IMR-90 (cell line): Measurements from ENCODE around the gene SDHAF4. TPM values are rescaled to one million over a fixed set of nuclear protein-coding genes. Genes with fewer than 3 reads are reported as not detected.
A peak's percentile ranks its signal among the peaks of the same experiment; 100 is the strongest.

ENCODE experiments used
- ATAC-seq: fragments of 200-7000 bp; cut with Tn5 transposase; 2 replicates; pipeline ENCODE4 v1.9.1; 2020; ENCODE audit warnings: low read depth, mild to moderate bottlenecking, moderate library complexity
- BruUV-seq: library from RNA; stranded (reverse); fragments of 400-500 nt; replicated peaks from 2 replicates; lab custom pipeline; 2021; lab: Mats Ljungman, UMichigan
- CTCF ChIA-PET: fragments of 300-600 bp; formaldehyde crosslinking; extraction: SDS; loops from one replicate; lab custom pipeline; 2021; ENCODE audit warnings: antibody characterized with exemption; lab: Yijun Ruan, JAX
- POLR2A ChIA-PET: fragments of 300-600 bp; sonication (Branson Sonifier 250); formaldehyde crosslinking; loops from one replicate; lab custom pipeline; 2022; ENCODE audit warnings: antibody characterized with exemption; ENCODE audit not compliant: unreplicated experiment; lab: Charles Lee
- DNase-seq: peaks from one replicate; pipeline ENCODE4 v3.0.0; 2013
- H2AFZ ChIP-seq: replicated peaks from 2 replicates; pipeline ENCODE3; 2013; ENCODE audit warnings: low read length, mild to moderate bottlenecking; ENCODE audit not compliant: poor library complexity
- H2AK5ac ChIP-seq: 2 replicates; pipeline ENCODE4 v1.6.1; 2013; ENCODE audit warnings: low read depth, low read length, inconsistent platforms
- H2AK9ac ChIP-seq: replicated peaks from 2 replicates; pipeline ENCODE3; 2013; ENCODE audit warnings: mild to moderate bottlenecking, low read depth, low read length, moderate library complexity; ENCODE audit not compliant: poor library complexity
- H2BK120ac ChIP-seq: 2 replicates; pipeline ENCODE4 v1.6.1; 2013; ENCODE audit warnings: low read depth, low read length, inconsistent platforms
- H2BK15ac ChIP-seq: 3 replicates; pipeline ENCODE4 v1.6.1; 2013; ENCODE audit warnings: low read depth, low read length, inconsistent platforms
- H2BK20ac ChIP-seq: 2 replicates; pipeline ENCODE4 v1.6.1; 2013; ENCODE audit warnings: low read depth, mild to moderate bottlenecking, inconsistent platforms, low read length, moderate library complexity
- H2BK5ac ChIP-seq: 2 replicates; pipeline ENCODE4 v1.6.1; 2013; ENCODE audit warnings: mild to moderate bottlenecking, low read depth, low read length, inconsistent platforms; ENCODE audit not compliant: poor library complexity, severe bottlenecking
- H3K14ac ChIP-seq: replicated peaks from 2 replicates; pipeline ENCODE4 v1.6.1; 2013; ENCODE audit warnings: low read depth, low read length, inconsistent platforms
- H3K18ac ChIP-seq: 2 replicates; pipeline ENCODE4 v1.6.1; 2013; ENCODE audit warnings: low read depth, low read length, control low read depth
- H3K23ac ChIP-seq: 2 replicates; pipeline ENCODE4 v1.6.1; 2013; ENCODE audit warnings: low read depth, low read length, inconsistent platforms
- H3K27ac ChIP-seq: 2 replicates; pipeline ENCODE4 v1.5.1; 2013; ENCODE audit warnings: mild to moderate bottlenecking, control low read depth, low read length; ENCODE audit not compliant: insufficient read depth
- H3K27me3 ChIP-seq: 2 replicates; pipeline ENCODE4 v1.6.1; 2013; ENCODE audit warnings: low read length; ENCODE audit not compliant: control insufficient read depth, insufficient read depth
- H3K36me3 ChIP-seq: 2 replicates; pipeline ENCODE4 v1.6.1; 2013; ENCODE audit warnings: low read length, mixed read lengths; ENCODE audit not compliant: control insufficient read depth, insufficient read depth
- H3K4ac ChIP-seq: 2 replicates; pipeline ENCODE4 v1.6.1; 2013; ENCODE audit warnings: low read depth, low read length, inconsistent platforms
- H3K4me1 ChIP-seq: 2 replicates; pipeline ENCODE4 v1.6.1; 2013; ENCODE audit warnings: low read length, mixed read lengths; ENCODE audit not compliant: control insufficient read depth, insufficient read depth
- H3K4me2 ChIP-seq: 2 replicates; pipeline ENCODE4 v1.6.1; 2013; ENCODE audit warnings: low read depth, mild to moderate bottlenecking, control low read depth, low read length, moderate library complexity
- H3K4me3 ChIP-seq: 2 replicates; pipeline ENCODE4 v1.5.1; 2013; ENCODE audit warnings: low read depth, mild to moderate bottlenecking, control low read depth, low read length, moderate library complexity; ENCODE audit not compliant: insufficient read depth
- H3K56ac ChIP-seq: 2 replicates; pipeline ENCODE4 v1.6.1; 2013; ENCODE audit warnings: low read length, inconsistent platforms; ENCODE audit not compliant: insufficient read depth; ENCODE audit errors: extremely low read depth
- H3K79me1 ChIP-seq, 2 experiments: 2 replicates each; pipeline ENCODE4 v1.6.1; 2013; ENCODE audit warnings: low read length in 2 of 2, inconsistent platforms in 1 of 2, low read depth in 1 of 2
- H3K9ac ChIP-seq: 2 replicates; pipeline ENCODE4 v1.6.1; 2013; ENCODE audit warnings: low read depth, low read length, control low read depth
- H3K9me1 ChIP-seq: 2 replicates; pipeline ENCODE4 v1.6.1; 2013; ENCODE audit warnings: low read length, inconsistent platforms; ENCODE audit not compliant: insufficient read depth
- H3K9me3 ChIP-seq: 2 replicates; pipeline ENCODE4 v1.6.1; 2013; ENCODE audit warnings: low read length; ENCODE audit not compliant: control insufficient read depth, insufficient read depth
- H4K20me1 ChIP-seq: 2 replicates; pipeline ENCODE4 v1.6.1; 2013; ENCODE audit warnings: low read length, inconsistent platforms; ENCODE audit not compliant: insufficient read depth
- H4K5ac ChIP-seq: 2 replicates; pipeline ENCODE4 v1.6.1; 2013; ENCODE audit warnings: mild to moderate bottlenecking, low read depth, low read length, control low read depth
- H4K8ac ChIP-seq, 2 experiments: 2 replicates each; pipeline ENCODE4 v1.6.1; 2013; ENCODE audit warnings: low read depth in 2 of 2, low read length in 2 of 2, control low read depth in 1 of 2, inconsistent platforms in 1 of 2
- H4K91ac ChIP-seq: 2 replicates; pipeline ENCODE4 v1.6.1; 2013; ENCODE audit warnings: low read depth, low read length, inconsistent platforms; ENCODE audit not compliant: insufficient read depth
- CEBPB ChIP-seq: IDR thresholded peaks from 2 replicates; pipeline ENCODE4 v1.6.1; 2012; ENCODE audit warnings: low read depth, low read length, improper control_type of control experiment
- CHD1 ChIP-seq: IDR thresholded peaks from 2 replicates; pipeline ENCODE4 v1.6.1; 2012; ENCODE audit warnings: low read depth, low read length, improper control_type of control experiment
- FOS ChIP-seq: fragments of 150-350 bp; IDR thresholded peaks from 2 replicates; pipeline ENCODE4 v1.6.1; 2016; ENCODE audit warnings: low read depth, low read length
- MAFK ChIP-seq: IDR thresholded peaks from 2 replicates; pipeline ENCODE4 v1.6.1; 2012; ENCODE audit warnings: low read depth, low read length, improper control_type of control experiment
- MAZ ChIP-seq: IDR thresholded peaks from 2 replicates; pipeline ENCODE4 v1.6.1; 2012; ENCODE audit warnings: low read depth, mild to moderate bottlenecking, low read length, improper control_type of control experiment, moderate library complexity, borderline replicate concordance
- NFE2L2 ChIP-seq: fragments of 150-350 bp; IDR thresholded peaks from 2 replicates; pipeline ENCODE4 v1.6.1; 2016; ENCODE audit warnings: low read depth, mild to moderate bottlenecking, low read length
- POLR2A ChIP-seq: IDR thresholded peaks from 2 replicates; pipeline ENCODE4 v1.6.1; 2012; ENCODE audit warnings: mild to moderate bottlenecking, low read depth, low read length
- RAD21 ChIP-seq: IDR thresholded peaks from 2 replicates; pipeline ENCODE4 v1.6.1; 2012; ENCODE audit warnings: low read length, improper control_type of control experiment
- RCOR1 ChIP-seq: IDR thresholded peaks from 2 replicates; pipeline ENCODE4 v1.6.1; 2012; ENCODE audit warnings: mild to moderate bottlenecking, low read length, improper control_type of control experiment; ENCODE audit not compliant: insufficient replicate concordance
- SMC3 ChIP-seq: fragments of 150-350 bp; IDR thresholded peaks from 2 replicates; pipeline ENCODE4 v1.6.1; 2016; ENCODE audit warnings: low read depth, mild to moderate bottlenecking, antibody characterized with exemption, low read length, moderate library complexity
- WGBS, 2 experiments: methylation state at CpG; one replicate each; pipeline versions ENCODE4 v1.1.5 to v1.1.7; 2013; ENCODE audit warnings: missing lambda C conversion rate in 2 of 2; ENCODE audit not compliant: insufficient read length in 1 of 2; ENCODE audit errors: extremely low coverage in 2 of 2; 5-methylcytosine and 5-hydroxymethylcytosine counted together
- dilution Hi-C: fragments of 300-500 bp; cut with HindIII; formaldehyde crosslinking; loops from one replicate; pipeline ENCODE4 v1.14.3; 2018; ENCODE audit warnings: low sequenced_read_pairs; ENCODE audit not compliant: unreplicated experiment
- in situ Hi-C: fragments of 300-500 bp; cut with MboI; formaldehyde crosslinking; loops from 3 replicates; pipeline ENCODE4 v1.14.3; 2019; ENCODE audit warnings: low sequenced_read_pairs, inconsistent platforms, mixed read lengths
- intact Hi-C: fragments of 100-400 bp; cut with micrococcal nuclease; formaldehyde crosslinking; loops from 2 replicates; pipeline ENCODE4 v1.10.0; 2022
- polyA plus RNA-seq, 3 experiments: library from polyadenylated mRNA; depleted of rRNA; stranded (reverse); fragments of >200 nt; gene quantifications; 2 replicates each; pipeline ENCODE4 v1.2.3, GENCODE V29; 2012; ENCODE audit warnings: low replicate concordance in 1 of 3
- total RNA-seq: library from RNA; depleted of rRNA; stranded (reverse); fragments of >200 nt; gene quantifications from 2 replicates; pipeline ENCODE4 v1.2.3, GENCODE V29; 2012
- TF ChIP-seq, protein P1 (sequence below): conservative IDR thresholded peaks from 2 replicates; pipeline ENCODE4 v1.5.1; 2012; ENCODE audit warnings: mild to moderate bottlenecking, low read depth, low read length, improper control_type of control experiment
- TF ChIP-seq, protein P2 (sequence below): fragments of 150-350 bp; IDR thresholded peaks from 2 replicates; pipeline ENCODE4 v1.6.1; 2016; ENCODE audit warnings: low read depth, mild to moderate bottlenecking, low read length, moderate library complexity, borderline replicate concordance

The SDHAF4 gene
- total and polyA plus RNA-seq, 2 of the 4 experiments (the other 2 are of a cell fraction): 1.6 to 4.4 TPM

DNA sequence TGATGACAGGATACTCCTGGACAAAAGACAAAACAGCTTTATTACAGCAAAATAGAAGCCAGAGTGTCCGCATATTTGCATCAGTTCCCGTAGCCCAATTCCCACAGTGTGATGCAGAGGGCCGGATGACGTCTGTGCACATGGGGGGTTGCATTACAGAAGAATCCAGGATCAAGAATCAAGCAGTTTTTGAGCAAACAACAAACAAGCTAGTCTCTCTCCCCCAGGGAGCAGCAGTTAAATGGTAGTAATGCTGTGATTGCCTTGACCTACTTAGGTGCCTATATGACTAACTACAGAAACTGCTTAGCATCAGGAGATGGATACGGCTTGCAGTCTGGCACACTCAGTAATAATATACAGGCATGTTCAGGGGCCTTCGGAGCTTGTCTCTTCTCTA, 3.2 kb upstream of the SDHAF4 start:
- ATAC-seq (no peak), DNase-seq (peak; percentile 24)
- no TSS peak for BruUV-seq
- intact Hi-C loops: loop anchor here (10.0 kb wide), 1 partner anchor 189 kb away; no protein-coding TSS in a partner anchor
- H3K9me1 ChIP-seq: no peaks in the 10 kb centered on the region
- no peaks in the 10 kb centered on the region for H4K20me1 ChIP-seq
- H3K9me3 ChIP-seq: no peaks in the 10 kb centered on the region
- no peaks in the 10 kb centered on the region for H3K27me3 ChIP-seq
- no peaks in the 10 kb centered on the region for H3K36me3 ChIP-seq
- H4K5ac ChIP-seq: no peak overlapping the region
- H2AFZ ChIP-seq: no peak overlapping the region
- in situ Hi-C loops: no loop called here
- no peak overlapping the region for H3K4ac ChIP-seq
- H2BK15ac ChIP-seq: no peak overlapping the region
- TF ChIP-seq, protein P1, sequence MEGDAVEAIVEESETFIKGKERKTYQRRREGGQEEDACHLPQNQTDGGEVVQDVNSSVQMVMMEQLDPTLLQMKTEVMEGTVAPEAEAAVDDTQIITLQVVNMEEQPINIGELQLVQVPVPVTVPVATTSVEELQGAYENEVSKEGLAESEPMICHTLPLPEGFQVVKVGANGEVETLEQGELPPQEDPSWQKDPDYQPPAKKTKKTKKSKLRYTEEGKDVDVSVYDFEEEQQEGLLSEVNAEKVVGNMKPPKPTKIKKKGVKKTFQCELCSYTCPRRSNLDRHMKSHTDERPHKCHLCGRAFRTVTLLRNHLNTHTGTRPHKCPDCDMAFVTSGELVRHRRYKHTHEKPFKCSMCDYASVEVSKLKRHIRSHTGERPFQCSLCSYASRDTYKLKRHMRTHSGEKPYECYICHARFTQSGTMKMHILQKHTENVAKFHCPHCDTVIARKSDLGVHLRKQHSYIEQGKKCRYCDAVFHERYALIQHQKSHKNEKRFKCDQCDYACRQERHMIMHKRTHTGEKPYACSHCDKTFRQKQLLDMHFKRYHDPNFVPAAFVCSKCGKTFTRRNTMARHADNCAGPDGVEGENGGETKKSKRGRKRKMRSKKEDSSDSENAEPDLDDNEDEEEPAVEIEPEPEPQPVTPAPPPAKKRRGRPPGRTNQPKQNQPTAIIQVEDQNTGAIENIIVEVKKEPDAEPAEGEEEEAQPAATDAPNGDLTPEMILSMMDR: no peak
- TF ChIP-seq MAFK (no peak), FOS (no peak), RAD21 (no peak), NFE2L2 (no peak), CHD1 (no peak), RCOR1 (no peak), SMC3 (no peak), MAZ (no peak), CEBPB (no peak), POLR2A (no peak)
- TF ChIP-seq, protein P2, sequence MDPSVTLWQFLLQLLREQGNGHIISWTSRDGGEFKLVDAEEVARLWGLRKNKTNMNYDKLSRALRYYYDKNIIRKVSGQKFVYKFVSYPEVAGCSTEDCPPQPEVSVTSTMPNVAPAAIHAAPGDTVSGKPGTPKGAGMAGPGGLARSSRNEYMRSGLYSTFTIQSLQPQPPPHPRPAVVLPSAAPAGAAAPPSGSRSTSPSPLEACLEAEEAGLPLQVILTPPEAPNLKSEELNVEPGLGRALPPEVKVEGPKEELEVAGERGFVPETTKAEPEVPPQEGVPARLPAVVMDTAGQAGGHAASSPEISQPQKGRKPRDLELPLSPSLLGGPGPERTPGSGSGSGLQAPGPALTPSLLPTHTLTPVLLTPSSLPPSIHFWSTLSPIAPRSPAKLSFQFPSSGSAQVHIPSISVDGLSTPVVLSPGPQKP: no peak
- no peak overlapping the region for H3K18ac ChIP-seq
- no peak overlapping the region for H3K9ac ChIP-seq
- ChIA-PET CTCF (no interaction called here), POLR2A (no interaction called here)
- H2BK120ac ChIP-seq: no peak overlapping the region
- H3K79me1 ChIP-seq: peaks cover 0 to 2% of the 10 kb centered on the region in 2 experiments; a peak in 2 of 4 replicates
- H3K27ac ChIP-seq: no peak overlapping the region
- H3K23ac ChIP-seq: no peak overlapping the region
- H2AK9ac ChIP-seq: no peak overlapping the region
- no peak overlapping the region for H3K56ac ChIP-seq
- H4K91ac ChIP-seq: no peak overlapping the region
- H2AK5ac ChIP-seq: no peak overlapping the region
- H3K4me1 ChIP-seq: no peaks in the 10 kb centered on the region
- no peak overlapping the region for H3K4me2 ChIP-seq
- no peak overlapping the region for H4K8ac ChIP-seq
- H2BK20ac ChIP-seq: no peak overlapping the region
- dilution Hi-C loops: no loop called here
- no peak overlapping the region for H2BK5ac ChIP-seq
- H3K4me3 ChIP-seq: no peak overlapping the region
- 83% methylated on average over 1 of the region's 6 CpGs; no CpG with 5 or more reads in 1 of the 2 experiments for WGBS, 2 experiments
- no peak overlapping the region for H3K14ac ChIP-seq
